Measurements from ENCODE around the gene TNFAIP8. TPM values are rescaled to one million over a fixed set of nuclear protein-coding genes. Genes with fewer than 3 reads are reported as not detected.

Gene TNFAIP8
- total RNA-seq, 2 experiments from 2014 or later = 106 to 114 TPM

DNA sequence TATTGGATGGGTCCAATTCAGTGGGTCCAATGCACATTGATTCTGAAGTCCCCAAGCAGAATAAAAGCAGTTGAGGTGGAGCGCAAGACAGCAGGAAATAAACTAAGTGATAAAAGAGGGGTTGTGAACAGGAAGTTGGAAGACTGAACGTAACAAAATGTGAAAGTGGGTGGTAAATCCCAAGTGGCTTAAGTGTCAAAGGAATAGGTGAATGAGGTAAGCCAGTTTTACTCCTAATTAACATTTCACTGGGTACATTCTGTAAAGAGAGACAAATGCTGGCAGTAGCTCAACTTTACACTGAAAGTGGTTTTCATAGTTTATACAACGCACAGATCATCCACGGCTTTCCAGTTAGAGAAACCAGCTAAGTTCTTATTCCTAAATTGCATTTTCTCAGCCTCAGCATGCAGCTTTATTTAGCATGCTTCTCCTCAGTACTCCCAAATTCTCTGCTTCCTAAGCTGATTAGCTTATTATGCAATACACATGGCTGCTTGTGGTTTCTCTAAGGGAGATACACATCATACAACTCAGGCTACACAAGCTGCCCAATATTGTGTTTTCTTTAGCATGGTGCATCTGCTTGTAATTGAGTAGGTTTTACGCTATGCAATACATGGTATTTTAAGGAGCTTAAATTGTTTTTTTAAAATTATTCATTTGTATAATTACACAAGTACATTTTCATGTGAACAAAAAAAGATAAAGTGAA is 62.2 kb downstream of the TNFAIP8 start:
- ChIA-PET POLR2A (no interaction called here), CTCF (interaction anchor here (1.6 kb wide), 1 partner anchor 430 kb away, joined by 4 read pairs; the partner anchor contains the start of gene DTWD2)
- Mint-ChIP-seq H3K27ac (no peak overlapping the region), H3K4me1 (ENCODE audit: low read depth) (peaks cover 16% of the 10 kb centered on the region), H3K27me3 (no peaks in the 10 kb centered on the region), H3K36me3 (ENCODE audit: low read depth) (no peaks in the 10 kb centered on the region), H3K9me3 (no peaks in the 10 kb centered on the region), H3K4me3 (no peak overlapping the region)
- H3K27me3 ChIP-seq (ENCODE audit: control insufficient read depth in 1 of 2, insufficient read depth in 2 of 2, low read length in 2 of 2) = no peaks in the 10 kb centered on the region
- DNase-seq (no peak), ATAC-seq (ENCODE audit: poor library complexity) (no peak)
- intact Hi-C loops (cut with DNase I, micrococcal nuclease) = no loop called here
- H3K27ac ChIP-seq (ENCODE audit: low read depth in 1 of 2, low read length in 2 of 2) = no peak overlapping the region
- H3K36me3 ChIP-seq (ENCODE audit: insufficient read depth, low read length) = no peaks in the 10 kb centered on the region
- H3K4me1 ChIP-seq (ENCODE audit: insufficient read depth, low read length) = no peaks in the 10 kb centered on the region
- H3K4me3 ChIP-seq (ENCODE audit: low read length) = no peak overlapping the region
- no peaks in the 10 kb centered on the region for H3K9me3 ChIP-seq (ENCODE audit: control insufficient read depth in 1 of 2, insufficient read depth in 1 of 2, low read length in 2 of 2)
- TF ChIP-seq, protein P1, sequence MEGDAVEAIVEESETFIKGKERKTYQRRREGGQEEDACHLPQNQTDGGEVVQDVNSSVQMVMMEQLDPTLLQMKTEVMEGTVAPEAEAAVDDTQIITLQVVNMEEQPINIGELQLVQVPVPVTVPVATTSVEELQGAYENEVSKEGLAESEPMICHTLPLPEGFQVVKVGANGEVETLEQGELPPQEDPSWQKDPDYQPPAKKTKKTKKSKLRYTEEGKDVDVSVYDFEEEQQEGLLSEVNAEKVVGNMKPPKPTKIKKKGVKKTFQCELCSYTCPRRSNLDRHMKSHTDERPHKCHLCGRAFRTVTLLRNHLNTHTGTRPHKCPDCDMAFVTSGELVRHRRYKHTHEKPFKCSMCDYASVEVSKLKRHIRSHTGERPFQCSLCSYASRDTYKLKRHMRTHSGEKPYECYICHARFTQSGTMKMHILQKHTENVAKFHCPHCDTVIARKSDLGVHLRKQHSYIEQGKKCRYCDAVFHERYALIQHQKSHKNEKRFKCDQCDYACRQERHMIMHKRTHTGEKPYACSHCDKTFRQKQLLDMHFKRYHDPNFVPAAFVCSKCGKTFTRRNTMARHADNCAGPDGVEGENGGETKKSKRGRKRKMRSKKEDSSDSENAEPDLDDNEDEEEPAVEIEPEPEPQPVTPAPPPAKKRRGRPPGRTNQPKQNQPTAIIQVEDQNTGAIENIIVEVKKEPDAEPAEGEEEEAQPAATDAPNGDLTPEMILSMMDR (IDR thresholded peaks at IDR 0.05) = no peak

DNA sequence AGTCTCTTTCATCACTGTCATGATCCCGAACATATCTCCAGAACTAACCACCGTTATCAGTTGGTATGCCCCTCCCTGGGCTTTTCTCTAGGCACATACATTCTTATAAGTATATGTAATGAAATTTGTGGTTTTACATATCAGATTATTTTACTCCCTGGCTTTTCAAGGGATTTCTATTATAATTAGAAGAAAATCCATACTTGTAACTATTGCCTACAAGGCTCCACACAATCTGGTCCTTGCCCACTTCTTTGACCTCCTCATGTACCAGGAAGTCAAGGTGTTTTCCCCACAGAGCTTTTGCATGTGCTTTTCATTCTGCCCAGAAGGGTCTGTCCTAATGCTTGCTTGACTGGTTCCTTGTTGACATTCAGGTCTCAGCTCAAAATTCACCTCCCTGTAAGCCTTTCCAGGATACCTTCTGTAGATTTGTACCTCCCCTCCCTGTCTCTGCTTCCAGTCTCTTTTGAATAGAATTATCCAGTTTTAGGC is 62.8 kb downstream of the TNFAIP8 start:
- H3K27ac ChIP-seq (ENCODE audit: low read depth in 1 of 2, low read length in 2 of 2) = no peak overlapping the region

DNA sequence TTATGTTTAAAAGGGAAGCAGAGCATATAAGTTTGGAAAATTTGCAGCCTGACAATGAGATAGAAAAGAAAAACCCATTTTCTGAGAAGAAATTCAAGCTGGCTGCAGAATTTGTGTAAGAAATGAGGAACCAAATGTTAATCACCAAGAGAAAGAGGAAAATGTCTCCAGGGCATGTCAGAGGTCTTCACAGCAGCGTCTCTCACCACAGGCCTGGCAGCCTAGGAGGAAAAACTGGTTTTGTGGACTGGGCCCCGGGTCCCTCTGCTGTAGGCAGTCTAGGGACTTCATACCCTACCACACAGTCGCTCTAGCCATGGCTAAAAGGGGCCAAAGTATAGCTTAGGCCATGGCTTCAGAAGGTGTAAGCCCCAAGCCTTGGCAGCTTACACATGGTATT is 64.3 kb downstream of the TNFAIP8 start:
- H3K27me3 ChIP-seq (ENCODE audit: control insufficient read depth in 1 of 2, insufficient read depth in 2 of 2, low read length in 2 of 2) = no peaks in the 10 kb centered on the region
- Mint-ChIP-seq H3K27me3 (no peaks in the 10 kb centered on the region), H3K36me3 (ENCODE audit: low read depth) (no peaks in the 10 kb centered on the region), H3K27ac (no peak overlapping the region), H3K4me1 (ENCODE audit: low read depth) (peaks cover 16% of the 10 kb centered on the region), H3K9me3 (no peaks in the 10 kb centered on the region), H3K4me3 (no peak overlapping the region)
- DNase-seq (no peak), ATAC-seq (ENCODE audit: poor library complexity) (no peak)
- no peaks in the 10 kb centered on the region for H3K9me3 ChIP-seq (ENCODE audit: control insufficient read depth in 1 of 2, insufficient read depth in 1 of 2, low read length in 2 of 2)
- intact Hi-C loops (cut with DNase I, micrococcal nuclease) = no loop called here
- H3K27ac ChIP-seq (ENCODE audit: low read depth in 1 of 2, low read length in 2 of 2) = no peak overlapping the region
- ChIA-PET CTCF (interaction anchor here (1.2 kb wide), 1 partner anchor 432 kb away, joined by 3 read pairs; the partner anchor contains the start of gene DTWD2), POLR2A (no interaction called here)
- H3K4me1 ChIP-seq (ENCODE audit: insufficient read depth, low read length) = no peaks in the 10 kb centered on the region
- TF ChIP-seq, protein P1 (IDR thresholded peaks at IDR 0.05) = no peak
- H3K36me3 ChIP-seq (ENCODE audit: insufficient read depth, low read length) = no peaks in the 10 kb centered on the region
- no peak overlapping the region for H3K4me3 ChIP-seq (ENCODE audit: low read length)

More for the DNA sequence above, 62.8 kb downstream of the TNFAIP8 start:
- DNase-seq (no peak), ATAC-seq (ENCODE audit: poor library complexity) (no peak)
- Histone ChIP-seq H3K4me3 (ENCODE audit: low read length) (no peak overlapping the region), H3K9me3 (ENCODE audit: control insufficient read depth in 1 of 2, insufficient read depth in 1 of 2, low read length in 2 of 2) (no peaks in the 10 kb centered on the region), H3K4me1 (ENCODE audit: insufficient read depth, low read length) (no peaks in the 10 kb centered on the region), H3K27me3 (ENCODE audit: control insufficient read depth in 1 of 2, insufficient read depth in 2 of 2, low read length in 2 of 2) (no peaks in the 10 kb centered on the region), H3K36me3 (ENCODE audit: insufficient read depth, low read length) (no peaks in the 10 kb centered on the region)
- Mint-ChIP-seq H3K36me3 (ENCODE audit: low read depth) (no peaks in the 10 kb centered on the region), H3K4me3 (no peak overlapping the region), H3K4me1 (ENCODE audit: low read depth) (peaks cover 16% of the 10 kb centered on the region), H3K27me3 (no peaks in the 10 kb centered on the region), H3K27ac (no peak overlapping the region), H3K9me3 (no peaks in the 10 kb centered on the region)
- TF ChIP-seq, protein P1 (IDR thresholded peaks at IDR 0.05) = no peak
- POLR2A ChIA-PET = no interaction called here
- CTCF ChIA-PET = interaction anchor here (1.6 kb wide), 1 partner anchor 430 kb away, joined by 4 read pairs; the partner anchor contains the start of gene DTWD2
- intact Hi-C loops (cut with DNase I, micrococcal nuclease) = no loop called here

All from CD4-positive, alpha-beta T cell (primary cell).